Peyer's patch (tissue), 4 donors: ENCODE results near the gene PEMT. TPM values are rescaled to one million over a fixed set of nuclear protein-coding genes. Genes with fewer than 3 reads are reported as not detected.

Source experiments
- DNase-seq, 3 donors: peaks; one replicate each; pipeline ENCODE4 v3.0.0-alpha.2; 2017 to 2019
- H3K27ac ChIP-seq, 4 donors: fragments of 200-600 bp; sonication (generic); one replicate each; pipeline ENCODE4 v1.5.1; 2016 to 2019
- H3K27me3 ChIP-seq, 2 donors: fragments of 200-600 bp; sonication (generic); one replicate each; pipeline ENCODE4 v1.5.1; 2019
- H3K36me3 ChIP-seq, 3 donors: fragments of 200-600 bp; sonication (generic); one replicate each; pipeline ENCODE4 v1.5.1; 2016 to 2019
- H3K4me1 ChIP-seq, 4 donors: fragments of 200-600 bp; sonication (generic); one replicate each; pipeline ENCODE4 v1.5.1; 2016 to 2019
- H3K4me3 ChIP-seq, 4 donors: fragments of 200-600 bp; sonication (generic); 1 replicate in 3 of 4; 2 replicates in 1 of 4; pipeline ENCODE4 v1.5.1; 2016 to 2019; ENCODE audit warnings: mild to moderate bottlenecking in 1 of 4
- H3K9me3 ChIP-seq, 4 donors: fragments of 200-600 bp; sonication (generic); one replicate each; pipeline ENCODE4 v1.5.1; 2016 to 2019; ENCODE audit warnings: mild to moderate bottlenecking in 1 of 4
- CTCF ChIP-seq, 6 experiments: fragments of 450-650 bp in 4 of 6; fragments of 200-600 bp in 2 of 6; sonication (generic) in 1 of 6; IDR thresholded peaks; one replicate each; pipeline ENCODE4 v1.5.1; 2017 to 2019; ENCODE audit warnings: antibody characterized with exemption in 6 of 6, mild to moderate bottlenecking in 3 of 6, moderate library complexity in 1 of 6
- POLR2A ChIP-seq, 2 donors: fragments of 450-650 bp; IDR thresholded peaks; one replicate each; pipeline ENCODE4 v1.5.1; 2017; ENCODE audit warnings: antibody characterized with exemption in 2 of 2, mild to moderate bottlenecking in 2 of 2, moderate library complexity in 2 of 2
- total RNA-seq, 4 donors: library from RNA; depleted of rRNA; stranded (reverse); fragments of >200 nt; gene quantifications; one replicate each; pipeline ENCODE4 v1.1.0, GENCODE V29; 2016

PEMT gene
- total RNA-seq, 4 donors from 2014 or later, result 9.9 to 25.0 (median 17.8) TPM

GRCh38 chr17:17566896-17567513 lies 24.5 kb downstream of the PEMT start:
- TF ChIP-seq CTCF (IDR thresholded peaks at IDR 0.05), result no peak
- no peaks in the 10 kb centered on the region for H3K9me3 ChIP-seq
- H3K4me1 ChIP-seq, result peaks cover 0 to 28% (median 0%) of the 10 kb centered on the region in 4 donors
- no peak overlapping the region for H3K4me3 ChIP-seq
- H3K27me3 ChIP-seq, result no peaks in the 10 kb centered on the region
- no peak overlapping the region for H3K27ac ChIP-seq
- DNase-seq, result no peak
- H3K36me3 ChIP-seq, result no peaks in the 10 kb centered on the region

GRCh38 chr17:17565471-17566339 lies 25.8 kb downstream of the PEMT start:
- H3K27ac ChIP-seq, result no peak overlapping the region
- no peaks in the 10 kb centered on the region for H3K36me3 ChIP-seq

GRCh38 chr17:17564896-17565295 lies 26.6 kb downstream of the PEMT start:
- no peak for TF ChIP-seq CTCF (IDR thresholded peaks at IDR 0.05)
- peak overlapping the region in 1 of 4 donors; percentile 50 for H3K27ac ChIP-seq
- H3K36me3 ChIP-seq, result no peaks in the 10 kb centered on the region
- no peaks in the 10 kb centered on the region for H3K27me3 ChIP-seq
- peaks cover 0 to 8% (median 0%) of the 10 kb centered on the region in 4 donors for H3K4me1 ChIP-seq
- no peaks in the 10 kb centered on the region for H3K9me3 ChIP-seq
- H3K4me3 ChIP-seq, result no peak overlapping the region
- no peak for DNase-seq

More at GRCh38 chr17:17565471-17566339, 25.8 kb downstream of the PEMT start:
- TF ChIP-seq CTCF (IDR thresholded peaks at IDR 0.05) (no peak), POLR2A (IDR thresholded peaks at IDR 0.05) (no peak)
- Histone ChIP-seq H3K4me3 (no peak overlapping the region), H3K9me3 (no peaks in the 10 kb centered on the region), H3K27me3 (no peaks in the 10 kb centered on the region), H3K4me1 (peaks cover 0 to 16% (median 0%) of the 10 kb centered on the region in 4 donors)
- no peak for DNase-seq

- H3K9me3 ChIP-seq, result no peaks in the 10 kb centered on the region
- no peaks in the 10 kb centered on the region for H3K27me3 ChIP-seq
- peaks cover 0 to 7% (median 0%) of the 10 kb centered on the region in 4 donors for H3K4me1 ChIP-seq
- H3K27ac ChIP-seq, result peak overlapping the region in 2 of 4 donors; percentile 50 to 55
- H3K36me3 ChIP-seq, result no peaks in the 10 kb centered on the region
- TF ChIP-seq CTCF (IDR thresholded peaks at IDR 0.05) (no peak), POLR2A (IDR thresholded peaks at IDR 0.05) (no peak)
- no peak for DNase-seq
- H3K4me3 ChIP-seq, result no peak overlapping the region
Measured at GRCh38 chr17:17564323-17564722, 27.2 kb downstream of the PEMT start.

- no peaks in the 10 kb centered on the region for H3K27me3 ChIP-seq
- DNase-seq, result peak in 2 of 3 donors; percentile 56 to 66
- H3K36me3 ChIP-seq, result no peaks in the 10 kb centered on the region
- TF ChIP-seq CTCF (IDR thresholded peaks at IDR 0.05) (no peak), POLR2A (IDR thresholded peaks at IDR 0.05) (no peak)
- H3K9me3 ChIP-seq, result no peaks in the 10 kb centered on the region
- H3K27ac ChIP-seq, result peak overlapping the region in 2 of 4 donors; percentile 50 to 55
- no peak overlapping the region for H3K4me3 ChIP-seq
- H3K4me1 ChIP-seq, result peaks cover 0 to 7% (median 0%) of the 10 kb centered on the region in 4 donors
Measured at GRCh38 chr17:17563530-17563929, 28.0 kb downstream of the PEMT start.
